HG02763 (cell line): ENCODE data around the gene KRTAP4-7.
"Not testable (repeated sequence)": the region's sequence is repeated elsewhere in the genome, so short reads cannot be mapped to it uniquely, and the experiment has no call there.

Source experiments
- ATAC-seq: cut with Tn5 transposase; IDR thresholded peaks from one replicate; pipeline ENCODE4 v1.9.1; 2021; ENCODE audit warnings: mild to moderate bottlenecking, moderate library complexity; ENCODE audit not compliant: unreplicated experiment

The KRTAP4-7 gene

GRCh38 chr17:41065016-41065689 is 18.8 kb upstream of the KRTAP4-7 start:
- not testable (repeated sequence) for ATAC-seq

GRCh38 chr17:41065829-41066624 is 17.9 kb upstream of the KRTAP4-7 start, which contains the start of gene KRTAP2-4:
Gene KRTAP2-4, minus strand, starts transcription at chr17:41065879. Its CDS starts 34 bp downstream, at chr17:41065845.
- no peak for ATAC-seq

- ATAC-seq, result no peak
Measured at GRCh38 chr17:41067281-41067680, 16.7 kb upstream of the KRTAP4-7 start.

GRCh38 chr17:41069031-41069430 is 14.9 kb upstream of the KRTAP4-7 start:
- no peak for ATAC-seq

- no peak for ATAC-seq
Measured at GRCh38 chr17:41071606-41072360, 12.2 kb upstream of the KRTAP4-7 start.

GRCh38 chr17:41073676-41074075 is 10.3 kb upstream of the KRTAP4-7 start:
- ATAC-seq, result no peak

- ATAC-seq, result no peak
Measured at GRCh38 chr17:41076788-41077187, 7.2 kb upstream of the KRTAP4-7 start.

- ATAC-seq, result no peak
Measured at GRCh38 chr17:41082626-41083025, 1.3 kb upstream of the KRTAP4-7 start.

GRCh38 chr17:41083427-41083826 is 523 bp upstream of the KRTAP4-7 start:
- not testable (repeated sequence) for ATAC-seq

- not testable (repeated sequence) for ATAC-seq
Measured at GRCh38 chr17:41088760-41089352, 4.9 kb downstream of the KRTAP4-7 start.

GRCh38 chr17:41096055-41096454 is 12.1 kb downstream of the KRTAP4-7 start:
- no peak for ATAC-seq

- ATAC-seq, result no peak
Measured at GRCh38 chr17:41098042-41098441, 14.1 kb downstream of the KRTAP4-7 start, which contains the start of gene KRTAP4-8. Gene KRTAP4-8, minus strand, starts transcription at chr17:41098142. Its CDS starts 58 bp downstream, at chr17:41098084.

- ATAC-seq, result no peak
Measured at GRCh38 chr17:41098481-41098880, 14.5 kb downstream of the KRTAP4-7 start.

GRCh38 chr17:41099682-41100480 is 15.9 kb downstream of the KRTAP4-7 start:
- ATAC-seq, result not testable (repeated sequence)

GRCh38 chr17:41101586-41102259 is 17.8 kb downstream of the KRTAP4-7 start, which contains the start of gene KRTAP4-16:
Gene KRTAP4-16, minus strand, starts transcription at chr17:41102209. Its CDS starts 0 bp downstream, at chr17:41102209.
- ATAC-seq, result no peak

- no peak for ATAC-seq
Measured at GRCh38 chr17:41103896-41104295, 19.9 kb downstream of the KRTAP4-7 start.

- ATAC-seq, result not testable (repeated sequence)
Measured at GRCh38 chr17:41104386-41105038, 20.6 kb downstream of the KRTAP4-7 start.

GRCh38 chr17:41105347-41105746 is 21.4 kb downstream of the KRTAP4-7 start, which contains the start of gene KRTAP4-9:
Gene KRTAP4-9, plus strand, starts transcription at chr17:41105389. Its CDS starts 0 bp downstream, at chr17:41105389.
- ATAC-seq, result not testable (repeated sequence)
